GM12892 (cell line): ENCODE data around the gene HYAL2.

Source experiments
- DNase-seq: peaks from one replicate; pipeline ENCODE4 v3.0.0; 2011; ENCODE audit not compliant: insufficient read length
- FAIRE-seq: peaks from 2 replicates; lab custom pipeline; 2011; peaks lifted over from hg19 to GRCh38; lab: Jason Lieb, UNC
- POLR2A ChIP-seq: IDR thresholded peaks from 2 replicates; pipeline ENCODE4 v1.6.1; 2011; ENCODE audit warnings: low read depth, low read length, control low read depth
- POLR2AphosphoS5 ChIP-seq: IDR thresholded peaks from 2 replicates; pipeline ENCODE4 v1.6.1; 2011; ENCODE audit warnings: low read depth, low read length, control low read depth
- TAF1 ChIP-seq: IDR thresholded peaks from 2 replicates; pipeline ENCODE4 v1.6.1; 2011; ENCODE audit warnings: low read depth, mild to moderate bottlenecking, control low read depth, low read length, borderline replicate concordance

HYAL2 gene

DNA sequence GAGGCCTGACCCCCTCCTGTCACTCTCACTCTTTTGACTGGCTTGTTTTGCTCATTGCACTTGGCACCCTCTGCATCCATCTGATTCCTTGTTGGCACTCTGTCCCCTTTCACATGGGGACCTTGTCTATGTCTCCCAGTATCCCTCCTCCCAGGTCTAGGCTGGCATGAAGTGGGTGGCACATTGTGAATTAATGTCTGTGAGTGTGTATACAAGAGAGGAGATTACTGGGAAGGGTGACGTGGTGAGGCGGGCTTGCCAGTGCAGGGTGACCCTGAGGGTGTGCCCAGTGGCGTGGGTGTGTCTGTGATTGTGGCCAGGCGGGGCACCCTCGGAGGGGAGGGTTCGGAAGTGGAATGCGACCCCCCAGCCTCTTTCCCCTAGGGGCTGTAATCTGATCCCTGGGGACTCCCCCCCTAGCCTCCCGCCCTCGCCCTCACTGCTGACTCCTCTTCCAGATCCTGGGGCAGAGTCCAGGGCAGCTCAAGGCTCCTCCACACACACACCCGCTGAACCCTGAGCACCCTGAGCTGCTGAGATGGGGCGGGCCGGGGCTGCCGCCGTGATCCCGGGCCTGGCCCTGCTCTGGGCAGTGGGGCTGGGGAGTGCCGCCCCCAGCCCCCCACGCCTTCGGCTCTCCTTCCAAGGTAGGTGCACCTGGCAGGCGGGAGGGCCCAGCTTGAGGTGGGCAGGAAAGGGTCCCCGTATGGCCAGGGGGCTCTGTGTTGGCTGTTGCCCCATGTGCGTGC is 53.7 kb downstream of the HYAL2 start, which contains the start of gene SEMA3B:
Gene SEMA3B, plus strand, starts transcription at position 445 of the 749 bp plus-strand sequence. Its CDS starts 94 bp downstream, at position 539.
- DNase-seq (no peak), FAIRE-seq (no peak)
- no peak for TF ChIP-seq POLR2AphosphoS5
- no peak for TF ChIP-seq POLR2A
- TF ChIP-seq TAF1, result no peak

- TF ChIP-seq TAF1 (no peak), POLR2AphosphoS5 (no peak), POLR2A (no peak)
- DNase-seq (no peak), FAIRE-seq (no peak)
Measured at GRCh38 chr3:50268276-50268675, 54.3 kb downstream of the HYAL2 start.
